WI38 (cell line): ENCODE measurements around the gene DPM1.

Experiments
- H3K4me3 ChIP-seq: 2 replicates; pipeline ENCODE4 v1.5.1; 2011; ENCODE audit warnings: low read depth, mild to moderate bottlenecking, control low read depth, low read length
- CTCF ChIP-seq: IDR thresholded peaks from 2 replicates; pipeline ENCODE4 v1.5.1; 2012; ENCODE audit warnings: low read depth, mild to moderate bottlenecking, control low read depth, low read length

DPM1 gene

GRCh38 chr20:50928469-50928868 is 29.9 kb downstream of the DPM1 start:
- TF ChIP-seq CTCF, result no peak
- 0 out of 2 replicates have a peak overlapping the region, but pooled peaks have one; percentile 13 for H3K4me3 ChIP-seq

- no peak overlapping the region for H3K4me3 ChIP-seq
- no peak for TF ChIP-seq CTCF
Observed at GRCh38 chr20:50926530-50926929, 31.8 kb downstream of the DPM1 start.

GRCh38 chr20:50924261-50924920 is 33.9 kb downstream of the DPM1 start:
- TF ChIP-seq CTCF, result no peak
- H3K4me3 ChIP-seq, result no peak overlapping the region

GRCh38 chr20:50921803-50922501 is 36.4 kb downstream of the DPM1 start:
- H3K4me3 ChIP-seq, result no peak overlapping the region
- no peak for TF ChIP-seq CTCF

GRCh38 chr20:50920997-50921396 is 37.3 kb downstream of the DPM1 start:
- TF ChIP-seq CTCF, result no peak
- H3K4me3 ChIP-seq, result no peak overlapping the region

- TF ChIP-seq CTCF, result no peak
- no peak overlapping the region for H3K4me3 ChIP-seq
Observed at GRCh38 chr20:50919567-50919966, 38.8 kb downstream of the DPM1 start.

GRCh38 chr20:50918403-50918802 is 39.9 kb downstream of the DPM1 start:
- no peak overlapping the region for H3K4me3 ChIP-seq
- no peak for TF ChIP-seq CTCF
